ENCODE results near the gene TRIM72. TPM values are rescaled to one million over a fixed set of nuclear protein-coding genes. Genes with fewer than 3 reads are reported as not detected.

The TRIM72 gene
- polyA plus RNA-seq, 1 donor (not counting 4 experiments of a cell fraction or from before 2014, with no cell fraction given), result not detected

DNA sequence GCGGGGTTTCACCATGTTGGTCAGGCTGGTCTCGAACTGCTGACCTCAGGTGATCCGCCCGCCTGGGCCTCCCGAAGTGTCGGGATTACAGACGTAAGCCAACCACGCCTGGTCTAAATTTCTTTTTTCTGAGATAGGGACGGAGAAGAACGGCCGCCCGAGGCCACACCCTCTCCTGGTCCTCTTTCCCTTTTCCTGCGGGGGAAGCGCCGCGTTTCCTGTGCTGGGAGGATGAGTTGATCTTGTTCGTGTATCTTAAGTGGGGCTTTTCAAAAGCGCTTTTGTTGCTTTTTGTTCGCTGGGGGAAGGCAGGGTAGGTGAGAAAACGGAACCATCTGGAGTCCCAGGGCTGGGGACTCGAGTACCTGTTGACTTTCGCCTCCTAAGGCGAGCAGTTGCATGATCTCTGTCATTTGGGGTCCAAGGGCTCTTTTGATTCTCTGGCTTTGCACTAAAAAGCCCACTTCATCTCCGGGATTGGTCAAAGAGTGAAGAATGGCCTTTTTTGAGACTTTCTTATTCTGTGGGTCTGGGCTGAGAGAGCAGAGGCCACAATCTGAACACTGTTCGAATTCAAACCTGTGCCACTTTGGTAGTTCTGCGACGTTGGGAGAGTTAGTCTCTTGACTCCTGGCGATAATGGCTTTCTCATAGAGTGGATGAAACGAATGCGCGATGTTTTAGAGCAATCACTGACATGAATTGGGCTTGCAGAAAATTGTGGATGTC is 32.7 kb upstream of the TRIM72 start:
- Histone ChIP-seq H3K4me1 (ENCODE audit: control insufficient read depth, extremely low read depth, insufficient read depth, low read length) (peaks cover 23% of the 10 kb centered on the region), H3K4me3 (ENCODE audit: control insufficient read depth in 2 of 3, extremely low read depth in 1 of 3, insufficient read depth in 2 of 3, low read depth in 1 of 3, low read length in 3 of 3) (peak overlapping the region; percentile 91 to 93 (median 92)), H3K27me3 (ENCODE audit: control insufficient read depth, extremely low read depth, insufficient read depth, low read length) (no peaks in the 10 kb centered on the region), H3K79me2 (ENCODE audit: control insufficient read depth, insufficient read depth, low read length) (peaks cover 61% of the 10 kb centered on the region), H3K9me1 (ENCODE audit: control insufficient read depth, extremely low read depth, insufficient read depth, low read length) (peaks cover 6% of the 10 kb centered on the region), H3K36me3 (ENCODE audit: control insufficient read depth in 2 of 2, extremely low read depth in 1 of 2, insufficient read depth in 2 of 2, low read length in 2 of 2) (peaks cover 24 to 43% of the 10 kb centered on the region in 2 experiments), H3K9me3 (ENCODE audit: control insufficient read depth, low read depth, low read length) (no peaks in the 10 kb centered on the region), H3K27ac (ENCODE audit: control insufficient read depth, insufficient read depth, low read length) (peak overlapping the region; percentile 98), H3K9ac (ENCODE audit: control insufficient read depth, extremely low read depth, insufficient read depth, low read length) (peak overlapping the region; percentile 96), H4K20me1 (ENCODE audit: control insufficient read depth, extremely low read depth, insufficient read depth, low read length) (peaks cover 37% of the 10 kb centered on the region), H3K4me2 (ENCODE audit: control insufficient read depth, extremely low read depth, insufficient read depth, low read depth, low read length) (peak overlapping the region; percentile 98), H2AFZ (ENCODE audit: control insufficient read depth, low read length) (no peak overlapping the region)
- DNase-seq (ENCODE audit: low read depth, low spot score) (no peak), FAIRE-seq (no peak)
- dilution Hi-C loops (cut with MboI; ENCODE audit: extremely low pct_ligation_motif_present, low sequenced_read_pairs), result no loop called here
- no peak for TF ChIP-seq EZH2 (IDR thresholded peaks at IDR 0.05; ENCODE audit: low read length)
- TF ChIP-seq, protein P1, sequence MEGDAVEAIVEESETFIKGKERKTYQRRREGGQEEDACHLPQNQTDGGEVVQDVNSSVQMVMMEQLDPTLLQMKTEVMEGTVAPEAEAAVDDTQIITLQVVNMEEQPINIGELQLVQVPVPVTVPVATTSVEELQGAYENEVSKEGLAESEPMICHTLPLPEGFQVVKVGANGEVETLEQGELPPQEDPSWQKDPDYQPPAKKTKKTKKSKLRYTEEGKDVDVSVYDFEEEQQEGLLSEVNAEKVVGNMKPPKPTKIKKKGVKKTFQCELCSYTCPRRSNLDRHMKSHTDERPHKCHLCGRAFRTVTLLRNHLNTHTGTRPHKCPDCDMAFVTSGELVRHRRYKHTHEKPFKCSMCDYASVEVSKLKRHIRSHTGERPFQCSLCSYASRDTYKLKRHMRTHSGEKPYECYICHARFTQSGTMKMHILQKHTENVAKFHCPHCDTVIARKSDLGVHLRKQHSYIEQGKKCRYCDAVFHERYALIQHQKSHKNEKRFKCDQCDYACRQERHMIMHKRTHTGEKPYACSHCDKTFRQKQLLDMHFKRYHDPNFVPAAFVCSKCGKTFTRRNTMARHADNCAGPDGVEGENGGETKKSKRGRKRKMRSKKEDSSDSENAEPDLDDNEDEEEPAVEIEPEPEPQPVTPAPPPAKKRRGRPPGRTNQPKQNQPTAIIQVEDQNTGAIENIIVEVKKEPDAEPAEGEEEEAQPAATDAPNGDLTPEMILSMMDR (optimal IDR thresholded peaks at IDR 0.05 in 1 of 3, IDR thresholded peaks at IDR 0.05 in 1 of 3, conservative IDR thresholded peaks at IDR 0.05 in 1 of 3; ENCODE audit: extremely low read depth in 1 of 3, insufficient read depth in 2 of 3, low read length in 3 of 3), result no peak

DNA sequence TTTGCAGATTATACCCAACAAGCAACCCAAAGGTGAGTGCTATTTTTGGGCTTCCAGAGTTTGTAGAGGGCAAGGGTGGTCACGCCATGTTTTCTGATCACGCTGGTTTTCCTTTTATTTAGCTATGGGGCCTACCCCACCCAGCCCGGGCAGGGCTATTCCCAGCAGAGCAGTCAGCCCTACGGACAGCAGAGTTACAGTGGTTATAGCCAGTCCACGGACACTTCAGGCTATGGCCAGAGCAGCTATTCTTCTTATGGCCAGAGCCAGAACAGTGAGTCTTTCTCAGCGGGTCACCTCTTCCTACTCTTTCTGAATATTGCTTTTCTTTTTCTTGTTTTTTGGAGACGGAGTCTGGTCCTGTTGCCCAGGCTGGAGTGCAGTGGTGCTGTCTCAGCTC is 31.5 kb upstream of the TRIM72 start:
- Histone ChIP-seq H3K27me3 (ENCODE audit: control insufficient read depth, extremely low read depth, insufficient read depth, low read length) (no peaks in the 10 kb centered on the region), H3K9me1 (ENCODE audit: control insufficient read depth, extremely low read depth, insufficient read depth, low read length) (peaks cover 6% of the 10 kb centered on the region), H3K9ac (ENCODE audit: control insufficient read depth, extremely low read depth, insufficient read depth, low read length) (peak overlapping the region; percentile 96), H3K4me2 (ENCODE audit: control insufficient read depth, extremely low read depth, insufficient read depth, low read depth, low read length) (peak overlapping the region; percentile 98), H2AFZ (ENCODE audit: control insufficient read depth, low read length) (no peak overlapping the region), H3K36me3 (ENCODE audit: control insufficient read depth in 2 of 2, extremely low read depth in 1 of 2, insufficient read depth in 2 of 2, low read length in 2 of 2) (peaks cover 31 to 54% of the 10 kb centered on the region in 2 experiments), H3K79me2 (ENCODE audit: control insufficient read depth, insufficient read depth, low read length) (peaks cover 72% of the 10 kb centered on the region), H3K9me3 (ENCODE audit: control insufficient read depth, low read depth, low read length) (no peaks in the 10 kb centered on the region), H3K27ac (ENCODE audit: control insufficient read depth, insufficient read depth, low read length) (no peak overlapping the region), H4K20me1 (ENCODE audit: control insufficient read depth, extremely low read depth, insufficient read depth, low read length) (peaks cover 46% of the 10 kb centered on the region), H3K4me3 (ENCODE audit: control insufficient read depth in 2 of 3, extremely low read depth in 1 of 3, insufficient read depth in 2 of 3, low read depth in 1 of 3, low read length in 3 of 3) (peak overlapping the region; percentile 91 to 93 (median 92)), H3K4me1 (ENCODE audit: control insufficient read depth, extremely low read depth, insufficient read depth, low read length) (peaks cover 21% of the 10 kb centered on the region)
- DNase-seq (ENCODE audit: low read depth, low spot score) (no peak), FAIRE-seq (no peak)
- dilution Hi-C loops (cut with MboI; ENCODE audit: extremely low pct_ligation_motif_present, low sequenced_read_pairs), result no loop called here
- no peak for TF ChIP-seq EZH2 (IDR thresholded peaks at IDR 0.05; ENCODE audit: low read length)
- TF ChIP-seq, protein P1 (optimal IDR thresholded peaks at IDR 0.05 in 1 of 3, IDR thresholded peaks at IDR 0.05 in 1 of 3, conservative IDR thresholded peaks at IDR 0.05 in 1 of 3; ENCODE audit: extremely low read depth in 1 of 3, insufficient read depth in 2 of 3, low read length in 3 of 3), result no peak
